Measurements from ENCODE around the gene ZNF43. TPM values are rescaled to one million over a fixed set of nuclear protein-coding genes. Genes with fewer than 3 reads are reported as not detected.
"Not testable (repeated sequence)": the region's sequence is repeated elsewhere in the genome, so short reads cannot be mapped to it uniquely, and the experiment has no call there.

The ZNF43 gene
- total and polyA plus RNA-seq, 2 donors (not counting 1 experiment from before 2014, with no cell fraction given), result 10.8 to 59.8 TPM

- Histone ChIP-seq H2AFZ (ENCODE audit: insufficient read depth, low read depth, low read length, poor library complexity, severe bottlenecking) (no peak overlapping the region), H3K27ac (ENCODE audit: low read length in 2 of 2) (no peak overlapping the region), H3K4me2 (replicated peaks; ENCODE audit: low read depth, low read length, poor library complexity, severe bottlenecking) (no peak overlapping the region), H3K27me3 (replicated peaks in 1 of 4; ENCODE audit: control extremely low read depth in 1 of 4, control insufficient read depth in 3 of 4, insufficient read depth in 4 of 4, low read length in 3 of 4) (no peaks in the 10 kb centered on the region), H3K9ac (ENCODE audit: low read length) (no peak overlapping the region), H3K79me2 (ENCODE audit: control insufficient read depth, insufficient read depth, low read length) (peaks cover 55% of the 10 kb centered on the region), H3K9me3 (ENCODE audit: control extremely low read depth in 1 of 3, control insufficient read depth in 2 of 3, insufficient read depth in 1 of 3, low read length in 2 of 3) (peaks cover 0 to 4% (median 2%) of the 10 kb centered on the region in 3 donors), H3K36me3 (replicated peaks in 1 of 2; ENCODE audit: control extremely low read depth in 1 of 2, control insufficient read depth in 1 of 2, extremely low read depth in 1 of 2, insufficient read depth in 2 of 2, low read length in 1 of 2) (peaks cover 6 to 34% of the 10 kb centered on the region in 2 experiments), H4K20me1 (ENCODE audit: control insufficient read depth, insufficient read depth, low read length, poor library complexity, severe bottlenecking) (no peaks in the 10 kb centered on the region), H3K4me1 (ENCODE audit: control insufficient read depth in 2 of 2, insufficient read depth in 2 of 2, low read length in 2 of 2) (peaks cover 9 to 10% of the 10 kb centered on the region in 2 donors), H3K4me3 (ENCODE audit: control extremely low read depth in 1 of 5, extremely low read depth in 1 of 5, insufficient read depth in 1 of 5, low read depth in 2 of 5, low read length in 4 of 5) (no peak overlapping the region)
- no peak for TF ChIP-seq CTCF (IDR thresholded peaks at IDR 0.05)
- Mint-ChIP-seq H3K4me3 (no peak overlapping the region), H3K4me1 (peaks cover 17% of the 10 kb centered on the region), H3K27me3 (no peaks in the 10 kb centered on the region), H3K27ac (no peak overlapping the region), H3K9me3 (ENCODE audit: insufficient read depth) (no peaks in the 10 kb centered on the region)
- no peak for DNase-seq
- ATAC-seq (ENCODE audit: low read depth), result no peak
- CTCF ChIA-PET, result no interaction called here
- POLR2A ChIA-PET, result no interaction called here
- intact Hi-C loops (cut with micrococcal nuclease), result loop anchor here (5.0 to 10.0 kb wide), 4 partner anchors 258 to 2000 kb away; partner anchors contain the start of genes ZNF429, ZNF431 and ZNF493
Observed at GRCh38 chr19:21765151-21765550, 70.8 kb downstream of the ZNF43 start.

- H3K27ac Mint-ChIP-seq; H3K4me3 ChIP-seq (ENCODE audit: control extremely low read depth in 1 of 5, extremely low read depth in 1 of 5, insufficient read depth in 1 of 5, low read depth in 2 of 5, low read length in 4 of 5); H3K4me3 Mint-ChIP-seq; H4K20me1 ChIP-seq (ENCODE audit: control insufficient read depth, insufficient read depth, low read length, poor library complexity, severe bottlenecking); H3K9ac ChIP-seq (ENCODE audit: low read length); H2AFZ ChIP-seq (ENCODE audit: insufficient read depth, low read depth, low read length, poor library complexity, severe bottlenecking); H3K27ac ChIP-seq (ENCODE audit: low read length in 2 of 2); H3K9me3 Mint-ChIP-seq (ENCODE audit: insufficient read depth); H3K27me3 ChIP-seq (replicated peaks in 1 of 4; ENCODE audit: control extremely low read depth in 1 of 4, control insufficient read depth in 3 of 4, insufficient read depth in 4 of 4, low read length in 3 of 4); CTCF ChIA-PET; H3K4me2 ChIP-seq (replicated peaks; ENCODE audit: low read depth, low read length, poor library complexity, severe bottlenecking); H3K27me3 Mint-ChIP-seq; ATAC-seq (ENCODE audit: low read depth); H3K9me3 ChIP-seq (ENCODE audit: control extremely low read depth in 1 of 3, control insufficient read depth in 2 of 3, insufficient read depth in 1 of 3, low read length in 2 of 3); POLR2A ChIA-PET; DNase-seq; H3K4me1 ChIP-seq (ENCODE audit: control insufficient read depth in 2 of 2, insufficient read depth in 2 of 2, low read length in 2 of 2): not testable (repeated sequence)
- intact Hi-C loops (cut with micrococcal nuclease), result loop anchor here (10.0 kb wide), 1 partner anchor 2003 kb away; a partner anchor contains a TSS
- H3K4me1 Mint-ChIP-seq, result peaks cover 11% of the 10 kb centered on the region
- WGBS (ENCODE audit: insufficient coverage), result 100% methylated on average over 1 of the region's 2 CpGs
- H3K36me3 ChIP-seq (replicated peaks in 1 of 2; ENCODE audit: control extremely low read depth in 1 of 2, control insufficient read depth in 1 of 2, extremely low read depth in 1 of 2, insufficient read depth in 2 of 2, low read length in 1 of 2), result peaks cover 6 to 53% of the 10 kb centered on the region in 2 experiments
- peaks cover 85% of the 10 kb centered on the region for H3K79me2 ChIP-seq (ENCODE audit: control insufficient read depth, insufficient read depth, low read length)
Observed at GRCh38 chr19:21761547-21761946, 74.4 kb downstream of the ZNF43 start.
